HEK293 (cell line): Measurements from ENCODE around the gene PRKG1.

Experiments
- CTCF ChIA-PET: fragments of 350-600 bp; formaldehyde crosslinking; extraction: SDS; loops from one replicate; lab custom pipeline; 2021; ENCODE audit warnings: antibody characterized with exemption; lab: Yijun Ruan, JAX
- POLR2A ChIA-PET: fragments of 300-600 bp; formaldehyde crosslinking; extraction: SDS; loops from one replicate; lab custom pipeline; 2020; ENCODE audit warnings: antibody characterized with exemption, inconsistent platforms; lab: Yijun Ruan, JAX
- H3K27ac ChIP-seq: fragments of 200-500 bp; sonication (Bioruptor generic); 2 replicates; pipeline ENCODE4 v1.5.1; 2014; ENCODE audit warnings: low read depth, low read length, control low read depth, inconsistent platforms; ENCODE audit errors: extremely low read depth
- H3K36me3 ChIP-seq, 2 experiments: fragments of 200-500 bp in 1 of 2; sonication (Bioruptor generic) in 1 of 2; 1 replicate in 1 of 2; 2 replicates in 1 of 2; pipeline ENCODE4 v1.5.1; 2014 to 2017; ENCODE audit warnings: inconsistent platforms in 2 of 2, low read length in 2 of 2; ENCODE audit not compliant: control insufficient read depth in 2 of 2, insufficient read depth in 1 of 2
- H3K4me1 ChIP-seq: fragments of 200-500 bp; sonication (Bioruptor generic); 2 replicates; pipeline ENCODE4 v1.5.1; 2014; ENCODE audit warnings: mild to moderate bottlenecking, low read length, inconsistent platforms; ENCODE audit not compliant: control insufficient read depth, insufficient read depth
- H3K4me3 ChIP-seq: 2 replicates; pipeline ENCODE4 v1.5.1; 2011; ENCODE audit warnings: low read depth, mild to moderate bottlenecking, control low read depth, low read length, moderate library complexity
- H3K9me3 ChIP-seq: fragments of 200-500 bp; sonication (Bioruptor generic); 2 replicates; pipeline ENCODE4 v1.5.1; 2014; ENCODE audit warnings: low read depth, low read length, inconsistent platforms; ENCODE audit not compliant: control insufficient read depth, insufficient read depth
- BCL11A ChIP-seq: fragments of 450-650 bp; formaldehyde crosslinking; IDR thresholded peaks from 2 replicates; pipeline ENCODE4 v1.5.1; 2016; ENCODE audit warnings: low read depth, missing biosample characterization, missing genetic modification characterization
- CTCF ChIP-seq: fragments of 450-650 bp; formaldehyde crosslinking; IDR thresholded peaks from 2 replicates; pipeline ENCODE4 v1.5.1; 2016; ENCODE audit warnings: missing biosample characterization, missing genetic modification characterization
- GFI1B ChIP-seq: fragments of 450-650 bp; formaldehyde crosslinking; IDR thresholded peaks from 2 replicates; pipeline ENCODE4 v1.5.1; 2016; ENCODE audit warnings: missing biosample characterization, missing genetic modification characterization
- HOXA7 ChIP-seq: sonication (generic); formaldehyde crosslinking; IDR thresholded peaks from 2 replicates; pipeline ENCODE4 v1.8.1; 2022; ENCODE audit warnings: missing genetic modification reagents, borderline replicate concordance
- HOXD13 ChIP-seq: sonication (generic); formaldehyde crosslinking; IDR thresholded peaks from 2 replicates; pipeline ENCODE4 v1.8.0; 2022; ENCODE audit warnings: missing genetic modification reagents, borderline replicate concordance
- KLF10 ChIP-seq: fragments of 450-650 bp; IDR thresholded peaks from 2 replicates; pipeline ENCODE4 v1.5.1; 2018; ENCODE audit warnings: missing biosample characterization, mild to moderate bottlenecking, missing genetic modification characterization
- PRDM1 ChIP-seq: fragments of 450-650 bp; formaldehyde crosslinking; IDR thresholded peaks from 2 replicates; pipeline ENCODE4; 2016; ENCODE audit warnings: missing biosample characterization, missing genetic modification characterization
- TSHZ1 ChIP-seq: fragments of 450-650 bp; formaldehyde crosslinking; IDR thresholded peaks from 2 replicates; pipeline ENCODE4 v1.5.1; 2016; ENCODE audit warnings: missing biosample characterization, missing genetic modification characterization, borderline replicate concordance
- YY1 ChIP-seq: fragments of 450-650 bp; formaldehyde crosslinking; IDR thresholded peaks from 2 replicates; pipeline ENCODE4 v1.5.1; 2018; ENCODE audit warnings: missing biosample characterization, missing genetic modification characterization
- ZBTB20 ChIP-seq: fragments of 450-650 bp; formaldehyde crosslinking; IDR thresholded peaks from 2 replicates; pipeline ENCODE4 v1.5.1; 2016; ENCODE audit warnings: missing biosample characterization, missing genetic modification characterization
- ZBTB26 ChIP-seq: fragments of 450-650 bp; formaldehyde crosslinking; optimal IDR thresholded peaks from 2 replicates; pipeline ENCODE3; 2016; ENCODE audit warnings: missing biosample characterization, mild to moderate bottlenecking, missing genetic modification characterization
- ZFP37 ChIP-seq: fragments of 450-650 bp; formaldehyde crosslinking; IDR thresholded peaks from 2 replicates; pipeline ENCODE4 v1.5.1; 2016; ENCODE audit warnings: missing biosample characterization, missing genetic modification characterization
- ZIC2 ChIP-seq: fragments of 450-650 bp; formaldehyde crosslinking; IDR thresholded peaks from 2 replicates; pipeline ENCODE4 v1.5.1; 2016; ENCODE audit warnings: missing biosample characterization, missing genetic modification characterization
- ZNF169 ChIP-seq: fragments of 450-650 bp; formaldehyde crosslinking; IDR thresholded peaks from 2 replicates; pipeline ENCODE4 v1.5.1; 2016; ENCODE audit warnings: missing biosample characterization, missing genetic modification characterization
- ZNF2 ChIP-seq: fragments of 450-650 bp; formaldehyde crosslinking; IDR thresholded peaks from 2 replicates; pipeline ENCODE4 v1.5.1; 2016; ENCODE audit warnings: missing biosample characterization, missing genetic modification characterization
- ZNF214 ChIP-seq: fragments of 450-650 bp; formaldehyde crosslinking; IDR thresholded peaks from 2 replicates; pipeline ENCODE4 v1.5.1; 2017; ENCODE audit warnings: missing biosample characterization, mild to moderate bottlenecking, missing genetic modification characterization, borderline replicate concordance
- ZNF223 ChIP-seq: fragments of 450-650 bp; formaldehyde crosslinking; IDR thresholded peaks from 2 replicates; pipeline ENCODE4 v1.5.1; 2016; ENCODE audit warnings: missing biosample characterization, missing genetic modification characterization
- ZNF274 ChIP-seq, 2 experiments: fragments of 200-500 bp in 1 of 2; fragments of 450-650 bp in 1 of 2; sonication (Bioruptor generic) in 1 of 2; formaldehyde crosslinking in 1 of 2; IDR thresholded peaks; 2 replicates each; pipeline versions ENCODE4 v1.5.1 to v1.6.1; 2014 to 2016; ENCODE audit warnings: borderline replicate concordance in 1 of 2, inconsistent platforms in 1 of 2, low read length in 1 of 2, missing biosample characterization in 1 of 2, missing genetic modification characterization in 1 of 2
- ZNF324 ChIP-seq: fragments of 450-650 bp; formaldehyde crosslinking; IDR thresholded peaks from 2 replicates; pipeline ENCODE4 v1.5.1; 2016; ENCODE audit warnings: missing biosample characterization, missing genetic modification characterization
- ZNF433 ChIP-seq: fragments of 450-650 bp; formaldehyde crosslinking; IDR thresholded peaks from 2 replicates; pipeline ENCODE4 v1.5.1; 2016; ENCODE audit warnings: missing biosample characterization, missing genetic modification characterization, low read depth
- ZNF529 ChIP-seq: fragments of 450-650 bp; formaldehyde crosslinking; IDR thresholded peaks from 2 replicates; pipeline ENCODE4 v1.5.1; 2017; ENCODE audit warnings: missing genetic modification characterization, missing biosample characterization; ENCODE audit not compliant: insufficient replicate concordance
- ZNF549 ChIP-seq: fragments of 450-650 bp; IDR thresholded peaks from 2 replicates; pipeline ENCODE4 v1.5.1; 2018; ENCODE audit warnings: missing biosample characterization, missing genetic modification characterization, mild to moderate bottlenecking, inconsistent platforms, moderate library complexity
- ZNF596 ChIP-seq: fragments of 450-650 bp; IDR thresholded peaks from 2 replicates; pipeline ENCODE4 v1.5.0; 2018; ENCODE audit warnings: missing biosample characterization, mild to moderate bottlenecking, missing genetic modification characterization, moderate library complexity
- ZNF621 ChIP-seq: fragments of 450-650 bp; formaldehyde crosslinking; IDR thresholded peaks from 2 replicates; pipeline ENCODE4 v1.5.1; 2017; ENCODE audit warnings: missing biosample characterization, missing genetic modification characterization
- ZNF623 ChIP-seq: fragments of 450-650 bp; formaldehyde crosslinking; IDR thresholded peaks from 2 replicates; pipeline ENCODE4 v1.5.1; 2016; ENCODE audit warnings: missing biosample characterization, missing genetic modification characterization
- ZNF624 ChIP-seq: fragments of 450-650 bp; formaldehyde crosslinking; IDR thresholded peaks from 2 replicates; pipeline ENCODE4 v1.5.1; 2017; ENCODE audit warnings: missing biosample characterization, missing genetic modification characterization
- ZNF792 ChIP-seq: fragments of 450-650 bp; formaldehyde crosslinking; IDR thresholded peaks from 2 replicates; pipeline ENCODE4 v1.5.1; 2016; ENCODE audit warnings: missing biosample characterization, missing genetic modification characterization
- ZNF843 ChIP-seq: fragments of 450-650 bp; formaldehyde crosslinking; IDR thresholded peaks from 2 replicates; pipeline ENCODE4 v1.5.1; 2016; ENCODE audit warnings: missing biosample characterization, missing genetic modification characterization

Gene PRKG1

GRCh38 chr10:51707392-51707791, 633.1 kb downstream of the PRKG1 start:
- H3K9me3 ChIP-seq, result no peaks in the 10 kb centered on the region
- POLR2A ChIA-PET, result no interaction called here
- H3K4me1 ChIP-seq, result no peaks in the 10 kb centered on the region
- H3K36me3 ChIP-seq, result no peaks in the 10 kb centered on the region
- H3K27ac ChIP-seq, result no peak overlapping the region
- H3K4me3 ChIP-seq, result no peak overlapping the region
- TF ChIP-seq TSHZ1 (tag by site-specific recombination), result no peak
- TF ChIP-seq ZNF324 (tag by site-specific recombination), result no peak
- no peak for TF ChIP-seq ZNF529 (tag by site-specific recombination)
- CTCF ChIA-PET, result interaction anchor here (0.8 kb wide), 1 partner anchor 53 kb away, joined by 3 read pairs; no protein-coding TSS in a partner anchor

GRCh38 chr10:51707821-51708424, 633.6 kb downstream of the PRKG1 start:
- TF ChIP-seq KLF10 (tag by site-specific recombination) (no peak), ZNF843 (tag by site-specific recombination) (no peak), ZNF433 (tag by site-specific recombination) (no peak), ZBTB26 (tag by site-specific recombination) (no peak), ZBTB20 (tag by site-specific recombination) (no peak), ZNF624 (no peak), ZFP37 (no peak), HOXA7 (CRISPR knock-in tag) (no peak), ZNF596 (tag by site-specific recombination) (no peak)
- H3K27ac ChIP-seq, result no peak overlapping the region
- ChIA-PET POLR2A (no interaction called here), CTCF (interaction anchor here (0.8 kb wide), 1 partner anchor 53 kb away, joined by 3 read pairs; no protein-coding TSS in a partner anchor)
- H3K36me3 ChIP-seq, result no peaks in the 10 kb centered on the region
- H3K4me3 ChIP-seq, result no peak overlapping the region
- H3K9me3 ChIP-seq, result no peaks in the 10 kb centered on the region
- no peaks in the 10 kb centered on the region for H3K4me1 ChIP-seq

GRCh38 chr10:51708609-51709008, 634.3 kb downstream of the PRKG1 start:
- CTCF ChIA-PET, result no interaction called here
- Histone ChIP-seq H3K36me3 (no peaks in the 10 kb centered on the region), H3K4me3 (no peak overlapping the region), H3K9me3 (no peaks in the 10 kb centered on the region), H3K4me1 (no peaks in the 10 kb centered on the region), H3K27ac (no peak overlapping the region)
- POLR2A ChIA-PET, result no interaction called here
- TF ChIP-seq HOXD13 (CRISPR knock-in tag) (no peak), YY1 (tag by site-specific recombination) (no peak), ZNF549 (tag by site-specific recombination) (no peak), GFI1B (no peak), CTCF (tag by site-specific recombination) (no peak), ZNF623 (tag by site-specific recombination) (no peak), PRDM1 (no peak), ZNF2 (tag by site-specific recombination) (no peak), ZNF214 (tag by site-specific recombination) (no peak), ZNF621 (tag by site-specific recombination) (no peak), ZNF274 (IDR thresholded peaks at IDR 0.05; ENCODE audit: low read length) (no peak), ZNF274 (tag by site-specific recombination; IDR thresholded peaks at IDR 0.05; ENCODE audit: borderline replicate concordance) (no peak), ZNF169 (no peak), ZNF223 (no peak), ZIC2 (no peak), ZNF792 (no peak), BCL11A (no peak)
